CD14-positive monocyte (primary cell): ENCODE data around the gene NOX1. TPM values are rescaled to one million over a fixed set of nuclear protein-coding genes. Genes with fewer than 3 reads are reported as not detected.

Experiments used
- DNase-seq, 3 donors: peaks; one replicate each; pipeline ENCODE4 v3.0.0-alpha.2; 2011 to 2022
- H2AFZ ChIP-seq: 2 replicates; pipeline ENCODE4 v1.6.0; 2012; ENCODE audit warnings: mild to moderate bottlenecking, low read depth, low read length, inconsistent platforms; ENCODE audit not compliant: insufficient read depth, poor library complexity, severe bottlenecking
- H3K27ac ChIP-seq, 2 donors: 1 replicate in 1 of 2; 2 replicates in 1 of 2; pipeline ENCODE4 v1.5.1; 2012 to 2013; ENCODE audit warnings: low read length in 2 of 2, control low read depth in 1 of 2, inconsistent platforms in 1 of 2, low read depth in 1 of 2, mild to moderate bottlenecking in 1 of 2
- H3K27me3 ChIP-seq, 2 donors: one replicate each; pipeline versions ENCODE4 v1.6.0 to v1.6.1; 2011 to 2013; ENCODE audit warnings: low read length in 2 of 2; ENCODE audit not compliant: control insufficient read depth in 2 of 2, insufficient read depth in 2 of 2
- H3K36me3 ChIP-seq, 2 donors: replicated peaks in 1 of 2; 1 replicate in 1 of 2; 2 replicates in 1 of 2; pipeline versions ENCODE4 v1.5.1 to v1.6.1; 2012 to 2013; ENCODE audit warnings: low read length in 2 of 2, control low read depth in 1 of 2, inconsistent platforms in 1 of 2, mild to moderate bottlenecking in 1 of 2; ENCODE audit not compliant: insufficient read depth in 2 of 2, control insufficient read depth in 1 of 2
- H3K4me1 ChIP-seq, 2 donors: 1 replicate in 1 of 2; 2 replicates in 1 of 2; pipeline versions ENCODE4 v1.5.1 to v1.6.1; 2012 to 2013; ENCODE audit warnings: low read length in 2 of 2, control low read depth in 1 of 2, inconsistent platforms in 1 of 2, mild to moderate bottlenecking in 1 of 2, moderate library complexity in 1 of 2; ENCODE audit not compliant: insufficient read depth in 2 of 2, control insufficient read depth in 1 of 2
- H3K4me2 ChIP-seq: replicated peaks from 2 replicates; pipeline ENCODE3; 2012; ENCODE audit warnings: low read length, moderate library complexity, mild to moderate bottlenecking; ENCODE audit not compliant: poor library complexity, severe bottlenecking; ENCODE audit errors: extremely low read depth
- H3K4me3 ChIP-seq, 3 experiments: fragments of 200-600 bp in 1 of 3; sonication (generic) in 1 of 3; replicated peaks in 1 of 3; 1 replicate in 2 of 3; 2 replicates in 1 of 3; pipeline ENCODE4 v1.5.1; 2011 to 2013; ENCODE audit warnings: low read length in 3 of 3, mild to moderate bottlenecking in 3 of 3, control low read depth in 2 of 3, low read depth in 2 of 3, inconsistent platforms in 1 of 3, moderate library complexity in 1 of 3
- H3K79me2 ChIP-seq: 2 replicates; pipeline ENCODE4 v1.6.0; 2012; ENCODE audit warnings: mild to moderate bottlenecking, control low read depth, inconsistent platforms, low read length, moderate library complexity; ENCODE audit not compliant: insufficient read depth
- H3K9ac ChIP-seq: 2 replicates; pipeline ENCODE4 v1.6.0; 2017; ENCODE audit warnings: low read length, mild to moderate bottlenecking; ENCODE audit not compliant: insufficient read depth, poor library complexity, severe bottlenecking
- H3K9me3 ChIP-seq, 2 donors: replicated peaks in 1 of 2; 1 replicate in 1 of 2; 2 replicates in 1 of 2; pipeline versions ENCODE4 v1.5.1 to v1.6.1; 2012 to 2013; ENCODE audit warnings: low read length in 2 of 2, control low read depth in 1 of 2; ENCODE audit not compliant: control insufficient read depth in 1 of 2, insufficient read depth in 1 of 2
- H4K20me1 ChIP-seq: 2 replicates; pipeline ENCODE4 v1.6.0; 2012; ENCODE audit warnings: mild to moderate bottlenecking, low read length, control low read depth, moderate library complexity; ENCODE audit not compliant: insufficient read depth
- H3K27ac Mint-ChIP-seq, 7 donors: one replicate each; pipeline ENCODE4 v1.8.0; 2020; ENCODE audit warnings: mild to moderate bottlenecking in 7 of 7, mixed read lengths in 7 of 7, moderate library complexity in 6 of 7, inconsistent platforms in 2 of 7
- H3K27me3 Mint-ChIP-seq, 3 donors: one replicate each; pipeline ENCODE4 v1.8.0; 2021 to 2022; ENCODE audit warnings: low read depth in 3 of 3, mild to moderate bottlenecking in 3 of 3, mixed read lengths in 3 of 3, moderate library complexity in 3 of 3, inconsistent platforms in 1 of 3
- H3K36me3 Mint-ChIP-seq, 2 donors: one replicate each; pipeline ENCODE4 v1.8.0; 2020; ENCODE audit warnings: mixed read lengths in 2 of 2, inconsistent platforms in 1 of 2, mild to moderate bottlenecking in 1 of 2
- H3K4me1 Mint-ChIP-seq: one replicate; pipeline ENCODE4 v1.8.0; 2020; ENCODE audit warnings: mild to moderate bottlenecking, mixed read lengths
- H3K4me3 Mint-ChIP-seq, 2 donors: one replicate each; pipeline ENCODE4 v1.8.0; 2020; ENCODE audit warnings: mild to moderate bottlenecking in 2 of 2, mixed read lengths in 2 of 2, moderate library complexity in 1 of 2
- H3K9me3 Mint-ChIP-seq, 7 donors: one replicate each; pipeline ENCODE4 v1.8.0; 2020 to 2022; ENCODE audit warnings: mixed read lengths in 7 of 7, mild to moderate bottlenecking in 6 of 7, moderate library complexity in 6 of 7, inconsistent platforms in 2 of 7
- WGBS: methylation state at CpG from one replicate; pipeline ENCODE4 v1.1.5; 2013; ENCODE audit warnings: missing lambda C conversion rate; ENCODE audit not compliant: insufficient coverage; 5-methylcytosine and 5-hydroxymethylcytosine counted together
- intact Hi-C, 2 donors: fragments of 100-400 bp; cut with micrococcal nuclease; formaldehyde crosslinking; loops; one replicate each; pipeline versions ENCODE4 v1.15.0 to v1.15.1; 2023
- polyA plus RNA-seq, 3 donors: library from polyadenylated mRNA; depleted of rRNA in 1 of 3; unstranded in 2 of 3; stranded (reverse) in 1 of 3; fragments of 300-500 nt in 2 of 3; fragments of >200 nt in 1 of 3; fragmentation: Illumina TruSeq in 2 of 3; gene quantifications; 1 replicate in 2 of 3; 2 replicates in 1 of 3; pipeline ENCODE4 v1.2.3, GENCODE V29; 2012 to 2021
- TF ChIP-seq, protein P1 (sequence below): fragments of 200-600 bp; IDR thresholded peaks from one replicate; pipeline ENCODE4 v1.8.0; 2022; ENCODE audit warnings: antibody characterized with exemption, mild to moderate bottlenecking

NOX1 gene
- polyA plus RNA-seq, 3 donors, result not detected

DNA sequence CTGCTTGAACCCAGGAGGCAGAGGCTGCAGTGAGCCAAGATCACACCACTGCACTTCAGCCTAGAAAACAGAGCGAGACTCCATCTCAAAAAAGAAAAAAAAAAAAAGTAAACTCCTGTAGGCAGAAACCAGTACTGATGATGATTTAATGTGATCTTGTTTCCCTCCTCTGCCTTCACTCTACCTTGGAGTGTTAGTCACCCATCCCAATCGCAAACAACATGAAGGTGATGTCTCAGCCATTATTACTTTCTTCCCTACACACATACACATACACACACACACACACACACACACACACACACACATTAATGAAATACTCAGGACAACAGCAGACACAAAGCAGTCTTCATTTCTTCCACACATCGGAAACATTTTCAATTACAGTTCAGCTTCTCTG lies 39.0 kb upstream of the NOX1 start:
- TF ChIP-seq, protein P1, sequence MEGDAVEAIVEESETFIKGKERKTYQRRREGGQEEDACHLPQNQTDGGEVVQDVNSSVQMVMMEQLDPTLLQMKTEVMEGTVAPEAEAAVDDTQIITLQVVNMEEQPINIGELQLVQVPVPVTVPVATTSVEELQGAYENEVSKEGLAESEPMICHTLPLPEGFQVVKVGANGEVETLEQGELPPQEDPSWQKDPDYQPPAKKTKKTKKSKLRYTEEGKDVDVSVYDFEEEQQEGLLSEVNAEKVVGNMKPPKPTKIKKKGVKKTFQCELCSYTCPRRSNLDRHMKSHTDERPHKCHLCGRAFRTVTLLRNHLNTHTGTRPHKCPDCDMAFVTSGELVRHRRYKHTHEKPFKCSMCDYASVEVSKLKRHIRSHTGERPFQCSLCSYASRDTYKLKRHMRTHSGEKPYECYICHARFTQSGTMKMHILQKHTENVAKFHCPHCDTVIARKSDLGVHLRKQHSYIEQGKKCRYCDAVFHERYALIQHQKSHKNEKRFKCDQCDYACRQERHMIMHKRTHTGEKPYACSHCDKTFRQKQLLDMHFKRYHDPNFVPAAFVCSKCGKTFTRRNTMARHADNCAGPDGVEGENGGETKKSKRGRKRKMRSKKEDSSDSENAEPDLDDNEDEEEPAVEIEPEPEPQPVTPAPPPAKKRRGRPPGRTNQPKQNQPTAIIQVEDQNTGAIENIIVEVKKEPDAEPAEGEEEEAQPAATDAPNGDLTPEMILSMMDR, result no peak
- no peak overlapping the region for H3K4me3 ChIP-seq
- WGBS, result 80% methylated on average over 1 of the region's 3 CpGs
- H3K4me3 Mint-ChIP-seq, result no peak overlapping the region
- no peaks in the 10 kb centered on the region for H3K36me3 ChIP-seq
- H3K4me1 ChIP-seq, result no peaks in the 10 kb centered on the region
- H3K36me3 Mint-ChIP-seq, result no peaks in the 10 kb centered on the region
- no peak overlapping the region for H3K27ac ChIP-seq
- H3K4me2 ChIP-seq, result no peak overlapping the region
- no peaks in the 10 kb centered on the region for H3K79me2 ChIP-seq
- H3K9me3 Mint-ChIP-seq, result peaks cover 0 to 3% (median 0%) of the 10 kb centered on the region in 7 donors
- peaks cover under 1 to 5% (median 2%) of the 10 kb centered on the region in 3 donors for H3K27me3 Mint-ChIP-seq
- no peaks in the 10 kb centered on the region for H4K20me1 ChIP-seq
- no peaks in the 10 kb centered on the region for H3K27me3 ChIP-seq
- no peak overlapping the region for H2AFZ ChIP-seq
- H3K9ac ChIP-seq, result no peak overlapping the region
- intact Hi-C loops, result no loop called here
- no peaks in the 10 kb centered on the region for H3K9me3 ChIP-seq
- no peak overlapping the region for H3K27ac Mint-ChIP-seq
- H3K4me1 Mint-ChIP-seq, result no peaks in the 10 kb centered on the region
- no peak for DNase-seq

DNA sequence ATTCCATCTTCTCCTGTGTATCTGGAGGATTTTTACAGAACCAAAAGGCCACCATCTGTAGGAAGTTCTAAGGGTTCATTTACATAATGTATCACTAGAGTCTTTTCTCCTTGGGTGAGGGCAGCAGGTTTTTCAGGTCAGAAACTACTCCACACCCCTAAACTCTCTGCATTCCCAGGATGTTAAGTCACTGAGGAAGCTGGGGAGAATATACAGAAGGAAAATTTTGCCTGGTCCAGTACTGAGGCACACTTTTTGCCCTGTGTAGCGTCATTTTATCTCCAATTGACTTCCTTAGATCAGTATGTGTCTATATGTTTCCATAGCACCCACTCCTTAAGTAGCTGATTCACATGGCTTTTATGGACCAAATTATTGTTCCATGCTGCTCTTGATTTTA lies 37.6 kb upstream of the NOX1 start:
- Histone ChIP-seq H3K9ac (no peak overlapping the region), H3K36me3 (no peaks in the 10 kb centered on the region), H4K20me1 (no peaks in the 10 kb centered on the region), H3K27me3 (no peaks in the 10 kb centered on the region), H3K27ac (no peak overlapping the region), H3K4me2 (no peak overlapping the region), H3K9me3 (no peaks in the 10 kb centered on the region), H2AFZ (no peak overlapping the region), H3K79me2 (no peaks in the 10 kb centered on the region), H3K4me3 (no peak overlapping the region), H3K4me1 (no peaks in the 10 kb centered on the region)
- no CpG with 5 or more reads among the region's 1 CpG for WGBS
- TF ChIP-seq, protein P1, result no peak
- Mint-ChIP-seq H3K27ac (no peak overlapping the region), H3K9me3 (peaks cover 0 to 3% (median 0%) of the 10 kb centered on the region in 7 donors), H3K4me3 (no peak overlapping the region), H3K4me1 (no peaks in the 10 kb centered on the region), H3K36me3 (no peaks in the 10 kb centered on the region), H3K27me3 (peaks cover 0 to 7% (median 3%) of the 10 kb centered on the region in 3 donors)
- intact Hi-C loops, result no loop called here
- DNase-seq, result no peak
